ENCODE results near the gene TIAM1. TPM values are rescaled to one million over a fixed set of nuclear protein-coding genes. Genes with fewer than 3 reads are reported as not detected.

TIAM1 gene
- total and polyA plus RNA-seq, 11 donors = 0.31 to 9.4 (median 1.1) TPM

DNA sequence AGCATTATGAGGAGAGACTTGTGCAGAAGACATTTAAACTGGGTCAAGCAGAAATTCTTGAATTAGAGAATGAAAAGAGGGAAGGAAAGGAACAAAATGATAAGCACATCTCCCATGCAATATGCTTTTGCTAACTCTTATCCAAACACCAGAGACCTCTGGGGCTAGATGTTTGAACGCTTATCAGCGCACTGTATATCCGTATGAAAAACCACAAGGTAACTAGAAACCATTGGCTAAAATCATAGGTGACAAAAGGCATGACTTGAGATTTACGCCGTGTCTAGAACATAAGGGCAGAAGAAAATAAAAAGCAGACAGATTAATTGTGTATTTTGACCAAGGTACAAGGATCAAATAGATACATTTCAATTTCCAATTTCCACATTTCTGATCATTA is 38.0 kb upstream of the TIAM1 start:
- WGBS, 4 donors = 72 to 80% (median 74%) methylated on average over 5 of the region's 5 CpGs
- intact Hi-C loops (cut with DNase I) = no loop called here
- H3K27ac ChIP-seq = no peak overlapping the region
- no peaks in the 10 kb centered on the region for H3K4me1 ChIP-seq
- no peaks in the 10 kb centered on the region for H3K36me3 ChIP-seq
- no peaks in the 10 kb centered on the region for H3K9me3 ChIP-seq
- DNase-seq (no peak), ATAC-seq (no peak)
- H3K27me3 ChIP-seq = no peaks in the 10 kb centered on the region
- no peak overlapping the region for H3K4me3 ChIP-seq
- TF ChIP-seq, protein P1, sequence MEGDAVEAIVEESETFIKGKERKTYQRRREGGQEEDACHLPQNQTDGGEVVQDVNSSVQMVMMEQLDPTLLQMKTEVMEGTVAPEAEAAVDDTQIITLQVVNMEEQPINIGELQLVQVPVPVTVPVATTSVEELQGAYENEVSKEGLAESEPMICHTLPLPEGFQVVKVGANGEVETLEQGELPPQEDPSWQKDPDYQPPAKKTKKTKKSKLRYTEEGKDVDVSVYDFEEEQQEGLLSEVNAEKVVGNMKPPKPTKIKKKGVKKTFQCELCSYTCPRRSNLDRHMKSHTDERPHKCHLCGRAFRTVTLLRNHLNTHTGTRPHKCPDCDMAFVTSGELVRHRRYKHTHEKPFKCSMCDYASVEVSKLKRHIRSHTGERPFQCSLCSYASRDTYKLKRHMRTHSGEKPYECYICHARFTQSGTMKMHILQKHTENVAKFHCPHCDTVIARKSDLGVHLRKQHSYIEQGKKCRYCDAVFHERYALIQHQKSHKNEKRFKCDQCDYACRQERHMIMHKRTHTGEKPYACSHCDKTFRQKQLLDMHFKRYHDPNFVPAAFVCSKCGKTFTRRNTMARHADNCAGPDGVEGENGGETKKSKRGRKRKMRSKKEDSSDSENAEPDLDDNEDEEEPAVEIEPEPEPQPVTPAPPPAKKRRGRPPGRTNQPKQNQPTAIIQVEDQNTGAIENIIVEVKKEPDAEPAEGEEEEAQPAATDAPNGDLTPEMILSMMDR (IDR thresholded peaks at IDR 0.05) = no peak
- no peak for TF ChIP-seq POLR2A (IDR thresholded peaks at IDR 0.05)

DNA sequence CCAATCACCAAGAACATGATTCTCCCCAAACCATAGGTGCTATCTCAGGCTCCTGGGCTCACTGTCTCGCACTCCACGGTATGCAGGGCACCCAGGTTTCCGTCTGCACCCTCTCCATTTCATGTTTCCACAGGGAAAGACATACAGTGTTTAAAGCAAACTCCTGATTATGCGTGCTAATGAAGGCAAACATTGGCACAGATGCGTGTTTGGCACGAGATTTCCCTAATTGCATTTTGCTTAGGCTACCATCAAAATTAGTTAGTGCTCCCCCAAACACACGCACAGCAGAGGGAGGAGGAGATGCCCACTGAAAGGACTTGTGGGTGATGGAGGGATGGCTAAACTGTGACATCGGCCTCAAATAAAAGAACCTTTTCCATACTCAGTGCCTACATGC is 32.2 kb upstream of the TIAM1 start:
- H3K36me3 ChIP-seq = no peaks in the 10 kb centered on the region
- TF ChIP-seq, protein P1 (IDR thresholded peaks at IDR 0.05) = no peak
- TF ChIP-seq POLR2A (IDR thresholded peaks at IDR 0.05) = no peak
- H3K27me3 ChIP-seq = peaks cover 0 to 7% (median 0%) of the 10 kb centered on the region in 9 donors
- H3K4me3 ChIP-seq = no peak overlapping the region
- ATAC-seq (no peak), DNase-seq (no peak)
- 79 to 95% (median 91%) methylated on average over 8 of the region's 8 CpGs for WGBS, 4 donors
- intact Hi-C loops (cut with DNase I) = no loop called here
- no peak overlapping the region for H3K27ac ChIP-seq
- peaks cover 0 to 6% (median 0%) of the 10 kb centered on the region in 12 donors for H3K4me1 ChIP-seq
- H3K9me3 ChIP-seq = no peaks in the 10 kb centered on the region

DNA sequence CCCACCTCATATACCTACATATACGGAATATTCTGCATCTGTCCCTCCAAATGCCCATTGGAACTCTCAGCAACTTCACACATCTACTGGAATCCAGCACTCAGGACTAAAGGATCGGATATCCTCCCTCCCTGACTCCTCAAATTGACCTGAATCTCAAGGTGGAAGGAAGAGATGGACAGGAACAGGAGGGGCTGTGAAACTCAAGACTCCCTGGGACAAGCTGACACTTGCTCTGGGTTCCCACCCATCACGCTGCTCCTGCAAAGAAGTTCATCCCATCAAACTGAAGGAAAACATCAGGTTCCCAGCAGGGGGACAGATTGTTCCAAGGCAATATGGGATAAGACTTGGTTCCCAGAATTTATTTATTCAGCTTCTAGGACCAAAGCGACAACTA is 30.3 kb upstream of the TIAM1 start:
- DNase-seq (no peak), ATAC-seq (no peak)
- no peak overlapping the region for H3K4me3 ChIP-seq
- H3K27ac ChIP-seq = peak overlapping the region in 1 of 12 donors; percentile 13
- intact Hi-C loops (cut with DNase I) = no loop called here
- 41 to 50% (median 43%) methylated on average over 4 of the region's 4 CpGs for WGBS, 4 donors
- H3K9me3 ChIP-seq = no peaks in the 10 kb centered on the region
- H3K4me1 ChIP-seq = peaks cover 0 to 17% (median 0%) of the 10 kb centered on the region in 12 donors
- H3K27me3 ChIP-seq = peaks cover 0 to 7% (median 0%) of the 10 kb centered on the region in 9 donors
- TF ChIP-seq POLR2A (IDR thresholded peaks at IDR 0.05) = no peak
- TF ChIP-seq, protein P1 (IDR thresholded peaks at IDR 0.05) = no peak
- H3K36me3 ChIP-seq = no peaks in the 10 kb centered on the region

DNA sequence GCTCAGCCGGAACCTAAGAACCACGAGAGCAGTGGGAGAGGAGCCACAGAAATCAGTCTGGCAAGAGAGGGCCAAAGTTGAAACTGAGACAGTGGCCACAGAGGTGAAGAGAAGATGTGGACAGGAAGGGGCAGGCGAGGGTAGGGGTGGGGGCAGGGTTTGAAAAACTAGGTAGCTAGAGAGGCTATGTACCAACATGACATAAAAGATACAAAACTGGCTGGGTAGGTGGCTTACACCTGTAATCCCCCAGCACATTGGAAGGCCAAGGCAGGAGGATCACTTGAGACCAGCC is 28.4 kb upstream of the TIAM1 start:
- ATAC-seq (no peak), DNase-seq (no peak)
- Histone ChIP-seq H3K4me1 (peaks cover 0 to 17% (median 0%) of the 10 kb centered on the region in 12 donors), H3K27me3 (peaks cover 0 to 7% (median 0%) of the 10 kb centered on the region in 9 donors), H3K27ac (no peak overlapping the region), H3K36me3 (no peaks in the 10 kb centered on the region), H3K4me3 (no peak overlapping the region), H3K9me3 (no peaks in the 10 kb centered on the region)
- 91 to 98% (median 96%) methylated on average over 3 of the region's 3 CpGs for WGBS, 4 donors
- intact Hi-C loops (cut with DNase I) = no loop called here
- TF ChIP-seq, protein P1 (IDR thresholded peaks at IDR 0.05) = no peak
- TF ChIP-seq POLR2A (IDR thresholded peaks at IDR 0.05) = no peak

All from heart left ventricle (tissue), 16 donors.